Activated CD8-positive, alpha-beta memory T cell treated with anti-CD3 and anti-CD28 coated beads, Interleukin-2, amount 50 U/mL, for 1 hour (primary cell): Measurements from ENCODE around the gene FAM237B.

Experiments
- DNase-seq: peaks from one replicate; pipeline ENCODE4 v3.0.0-alpha.2; 2020; ENCODE audit errors: extremely low read depth

Gene FAM237B

DNA sequence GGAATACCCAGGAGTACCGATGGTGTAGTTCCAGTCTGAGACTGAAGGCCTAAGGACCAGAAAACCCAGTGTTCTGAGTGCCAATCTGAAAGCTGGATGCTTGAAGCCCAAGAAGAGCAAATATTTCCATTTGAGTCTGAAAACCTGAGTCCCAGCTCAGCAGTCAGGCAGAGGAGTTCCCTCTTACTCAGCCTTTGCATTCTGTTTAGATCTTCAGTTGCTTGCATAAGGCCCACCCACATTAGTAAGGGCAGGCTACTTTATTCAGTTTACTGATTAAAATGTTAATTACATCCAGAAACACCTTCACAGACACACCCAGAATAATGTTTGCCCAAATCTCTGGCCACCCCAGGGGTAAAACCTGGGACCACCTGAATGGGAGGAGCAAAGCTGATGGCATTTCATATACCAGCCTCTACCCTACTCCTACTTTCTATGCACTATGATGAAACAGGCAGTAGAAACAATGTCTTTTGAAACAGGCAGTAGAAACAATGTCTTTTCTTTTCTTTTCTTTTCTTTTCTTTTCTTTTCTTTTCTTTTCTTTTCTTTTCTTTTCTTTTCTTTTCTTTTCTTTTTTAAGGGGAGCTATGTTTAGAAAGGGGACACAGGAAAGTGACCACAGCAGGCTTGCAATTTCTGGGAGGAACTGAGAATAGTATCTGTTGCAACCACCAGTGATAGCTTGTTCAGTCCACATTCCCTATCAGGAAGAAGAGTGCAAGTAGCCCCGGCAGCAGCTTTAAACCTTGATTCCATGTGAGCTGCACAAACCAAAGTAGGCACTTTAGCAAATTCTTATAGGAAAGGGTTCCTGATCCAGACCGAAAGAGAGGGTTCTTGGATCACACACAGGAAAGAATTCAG, 30.6 kb downstream of the FAM237B start:
- no peak for DNase-seq

DNA sequence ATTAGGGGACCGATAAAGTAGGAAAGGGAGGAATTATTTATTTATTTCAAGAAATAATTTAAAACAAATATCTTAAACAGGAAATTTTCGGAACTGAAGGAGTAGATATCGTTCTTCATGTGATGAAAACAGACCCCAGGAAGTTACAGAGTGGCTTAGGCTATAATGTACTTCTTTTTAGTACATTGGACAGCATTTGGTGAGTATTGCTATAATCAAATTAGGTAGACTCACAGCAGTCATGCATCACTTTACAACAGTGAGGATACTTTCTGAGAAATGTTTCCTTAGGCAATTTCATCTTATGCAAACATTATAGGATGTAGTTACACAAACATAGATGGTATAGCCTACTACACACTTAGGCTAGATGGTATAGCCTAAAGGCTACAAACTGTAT, 33.0 kb downstream of the FAM237B start:
- DNase-seq: no peak

DNA sequence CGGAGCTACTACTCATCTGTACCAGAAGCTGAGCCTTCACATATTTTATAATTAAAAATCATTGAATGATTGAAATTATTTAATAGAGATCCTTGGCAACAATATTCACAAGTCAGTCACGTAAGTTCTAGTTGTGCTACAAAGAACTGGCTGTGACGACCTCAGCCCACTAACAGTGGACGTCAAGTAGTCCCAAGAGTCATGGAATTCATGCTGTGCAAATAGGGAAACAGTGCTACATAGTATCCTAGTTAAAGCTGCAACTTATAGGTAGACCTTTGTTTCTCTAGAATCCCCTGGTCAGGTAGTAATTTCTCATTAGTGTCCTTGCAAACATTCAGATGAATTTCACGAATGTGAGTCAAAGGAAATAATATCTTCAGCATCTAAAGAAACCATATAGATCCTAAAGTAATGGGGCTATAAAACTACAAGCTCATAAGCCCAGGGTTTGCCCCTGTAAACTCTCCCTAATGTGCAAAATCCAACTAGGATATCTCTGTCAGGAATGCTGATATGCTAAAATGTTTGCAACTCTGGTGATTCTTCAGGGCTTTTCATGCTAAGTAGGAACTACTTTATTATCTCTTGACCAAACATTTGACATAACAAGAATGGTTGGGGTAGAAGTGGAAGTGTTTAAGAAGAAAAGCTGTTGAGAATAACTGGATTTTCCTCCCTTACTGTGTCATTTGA, 44.9 kb downstream of the FAM237B start:
- no peak for DNase-seq

DNA sequence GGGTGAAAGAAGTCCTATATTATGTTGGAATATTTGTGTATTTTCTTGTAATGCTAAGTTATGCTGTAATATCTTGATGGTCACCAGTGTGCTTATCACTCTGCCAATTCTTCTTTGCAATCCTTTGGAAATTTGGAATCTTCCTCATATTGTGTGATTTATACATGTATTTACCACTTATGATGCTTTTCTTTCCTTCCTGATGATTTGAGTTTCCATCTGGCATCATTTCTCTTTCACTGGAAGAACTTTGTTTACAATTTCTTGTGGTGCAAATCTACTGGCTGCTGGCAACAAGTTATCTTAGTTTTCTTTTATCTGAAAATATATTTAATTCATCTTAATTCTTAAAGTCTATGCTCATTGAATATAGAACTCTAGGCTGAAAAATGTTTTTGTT, 46.9 kb downstream of the FAM237B start:
- DNase-seq: no peak

DNA sequence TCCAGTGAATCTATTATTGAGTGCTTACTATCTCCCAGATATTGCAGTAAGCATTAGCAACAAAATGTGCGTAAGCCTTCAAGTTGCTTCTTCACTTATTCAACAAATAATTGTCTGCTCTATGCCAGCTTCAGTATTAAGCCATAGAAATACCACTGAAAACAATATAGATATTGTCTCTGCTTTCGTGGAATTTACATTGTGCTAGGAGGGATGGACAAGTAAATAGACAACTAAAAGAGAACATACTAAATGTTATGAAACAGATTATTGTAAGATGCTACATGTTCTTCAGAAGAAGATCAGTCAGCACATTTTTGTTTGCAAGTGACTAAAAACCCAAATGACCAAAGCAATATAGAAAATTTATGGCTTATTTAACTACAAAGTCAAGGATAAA, 48.9 kb downstream of the FAM237B start:
- no peak for DNase-seq

DNA sequence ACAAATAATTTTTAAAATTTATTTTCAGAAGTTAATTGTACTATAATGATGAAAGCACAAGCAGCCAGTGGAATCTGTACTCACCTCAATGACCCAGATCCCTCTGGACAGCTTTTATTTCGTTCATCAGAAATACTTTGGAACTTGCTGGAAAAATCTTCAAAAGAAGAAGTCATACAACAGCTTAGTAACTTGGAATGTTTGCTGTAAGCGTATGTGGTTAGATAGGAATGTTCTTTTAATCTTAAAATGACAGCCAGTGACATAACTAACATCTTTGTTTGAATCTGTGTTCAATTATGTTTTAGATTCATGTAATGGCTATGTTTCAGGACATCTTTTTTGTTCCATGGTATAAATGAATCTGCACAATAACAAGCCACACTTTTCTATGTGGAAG, 49.4 kb downstream of the FAM237B start:
- DNase-seq: no peak

DNA sequence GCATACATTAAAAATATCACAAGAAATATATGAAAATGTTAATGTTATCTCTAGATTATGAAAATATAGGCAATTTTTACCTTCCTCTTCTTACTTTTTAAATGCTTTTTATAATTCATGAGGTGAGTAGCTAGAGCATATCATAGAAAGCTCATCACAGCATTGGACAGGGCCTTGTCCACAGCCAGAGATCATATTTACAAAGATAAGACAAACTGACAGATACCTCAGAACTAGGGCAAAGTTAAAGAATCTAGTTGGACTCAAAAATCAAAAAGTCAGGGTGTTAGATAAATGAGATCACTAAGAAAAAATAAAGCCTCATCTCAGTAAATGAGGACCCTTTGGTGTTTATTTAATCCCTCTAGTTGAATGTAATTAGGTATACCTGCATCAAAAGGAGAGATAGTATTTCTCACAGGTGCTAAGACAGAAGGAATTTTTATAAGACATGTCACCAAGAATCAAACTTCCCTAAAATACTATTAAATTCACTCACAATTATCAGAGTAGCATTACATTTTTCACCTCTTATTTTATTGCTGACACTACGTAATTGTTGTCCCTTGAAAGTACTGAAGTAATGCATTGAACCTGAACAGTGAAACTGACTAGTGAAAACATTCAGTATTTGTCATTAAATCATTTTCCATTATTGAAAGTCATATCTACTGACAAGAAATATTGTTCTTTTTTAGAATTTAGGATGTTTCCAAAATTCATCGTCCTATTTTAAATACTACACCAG, 50.5 kb downstream of the FAM237B start:
- no peak for DNase-seq

DNA sequence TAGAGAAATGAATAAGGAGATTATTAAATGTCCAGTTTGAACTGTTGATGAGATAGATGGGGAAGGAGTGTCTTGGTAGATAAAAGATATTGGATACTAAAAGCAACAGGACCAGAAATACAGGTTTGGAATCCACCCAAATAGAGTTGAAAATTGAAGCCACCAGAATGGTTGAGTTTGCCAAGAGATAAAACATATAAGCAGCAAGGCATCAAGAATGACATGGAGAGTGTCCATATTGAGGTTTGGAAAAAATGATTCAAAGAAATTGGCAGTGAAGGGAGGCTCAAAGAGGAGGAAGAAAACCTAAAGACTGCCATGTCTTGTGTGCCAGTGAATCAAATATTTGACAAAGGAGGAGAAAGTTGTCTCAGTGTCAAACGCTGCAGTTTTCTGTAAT, 51.9 kb downstream of the FAM237B start:
- DNase-seq: no peak

DNA sequence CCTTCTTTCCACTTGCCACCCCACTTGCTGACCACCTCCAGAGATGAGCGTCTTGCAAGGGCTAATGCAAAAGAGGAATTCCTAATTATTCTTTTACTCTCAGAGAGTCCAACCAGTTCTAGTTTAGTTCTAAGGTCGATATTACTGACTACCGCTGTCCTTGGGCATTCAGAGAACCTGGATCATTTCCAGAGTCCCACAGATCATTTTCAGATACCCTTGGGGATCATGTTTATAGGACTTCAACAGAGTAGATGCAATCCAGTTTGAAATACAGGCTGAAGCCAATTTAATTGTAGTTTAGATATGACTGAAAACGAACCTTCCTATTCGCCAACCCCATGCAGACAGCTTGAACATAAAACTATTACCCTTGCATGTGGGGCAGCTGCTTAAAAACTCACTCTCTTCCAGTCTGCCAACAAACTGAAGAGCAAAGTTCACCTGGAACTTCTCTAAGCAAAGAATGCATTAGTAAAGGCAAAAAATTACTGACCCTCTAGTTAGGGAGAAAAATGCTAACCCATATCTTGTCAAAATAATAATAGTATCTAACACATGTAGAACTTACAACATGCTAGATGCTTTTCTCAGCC, 53.7 kb downstream of the FAM237B start:
- no peak for DNase-seq

DNA sequence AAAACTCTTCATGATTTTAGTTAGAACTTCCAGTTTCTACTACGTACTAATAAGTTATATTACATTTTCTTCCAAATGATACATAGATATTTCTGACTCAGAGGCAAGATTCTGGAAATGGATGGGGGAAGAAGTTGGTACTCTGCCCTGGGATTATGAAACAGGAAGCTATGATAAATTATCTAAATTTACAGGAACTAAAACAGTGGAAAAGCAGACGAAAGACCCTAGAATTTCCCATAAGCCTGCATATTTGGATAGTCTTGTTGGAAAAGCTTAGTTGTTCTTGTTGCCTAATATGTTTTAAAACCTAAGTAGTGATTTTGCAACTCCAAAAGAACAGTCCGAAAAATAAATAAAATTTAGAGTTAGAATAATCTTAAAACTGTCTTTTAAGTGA, 54.3 kb downstream of the FAM237B start:
- no peak for DNase-seq
